ENCODE measurements around the gene DPY19L1. TPM values are rescaled to one million over a fixed set of nuclear protein-coding genes. Genes with fewer than 3 reads are reported as not detected.
A peak's percentile ranks its signal among the peaks of the same experiment; 100 is the strongest.
"Not testable (repeated sequence)": the region's sequence is repeated elsewhere in the genome, so short reads cannot be mapped to it uniquely, and the experiment has no call there.

DPY19L1 gene
- total and polyA plus RNA-seq, 3 donors from 2014 or later: 40.2 to 63.8 (median 53.4) TPM

GRCh38 chr7:34902182-34902581 is 135.1 kb downstream of the DPY19L1 start:
- H3K9me3 ChIP-seq: no peaks in the 10 kb centered on the region
- H3K27me3 ChIP-seq: no peaks in the 10 kb centered on the region
- 91 to 93% methylated on average over 6 of the region's 6 CpGs for WGBS, 2 donors
- no peaks in the 10 kb centered on the region for H3K4me1 ChIP-seq
- intact Hi-C loops (cut with DNase I; ENCODE audit: low total_unique reads): no loop called here
- H3K27ac ChIP-seq: no peak overlapping the region
- no peaks in the 10 kb centered on the region for H3K36me3 ChIP-seq (ENCODE audit: low read depth, missing control alignments)
- TF ChIP-seq CTCF (IDR thresholded peaks at IDR 0.05) (no peak), POLR2A (IDR thresholded peaks at IDR 0.05) (no peak)
- no peak overlapping the region for H3K4me3 ChIP-seq
- no peak for DNase-seq

GRCh38 chr7:34900891-34901513 is 136.3 kb downstream of the DPY19L1 start:
- H3K4me3 ChIP-seq: no peak overlapping the region
- no peak overlapping the region for H3K27ac ChIP-seq
- WGBS, 2 donors: 49 to 62% methylated on average over 4 of the region's 4 CpGs
- H3K27me3 ChIP-seq: no peaks in the 10 kb centered on the region
- H3K36me3 ChIP-seq (ENCODE audit: low read depth, missing control alignments): no peaks in the 10 kb centered on the region
- no peaks in the 10 kb centered on the region for H3K4me1 ChIP-seq
- intact Hi-C loops (cut with DNase I; ENCODE audit: low total_unique reads): no loop called here
- no peaks in the 10 kb centered on the region for H3K9me3 ChIP-seq
- no peak for DNase-seq
- TF ChIP-seq CTCF (IDR thresholded peaks at IDR 0.05): peak in 1 of 3 experiments; percentile 12
- TF ChIP-seq POLR2A (IDR thresholded peaks at IDR 0.05): no peak

GRCh38 chr7:34895202-34895601 is 142.1 kb downstream of the DPY19L1 start:
- no peaks in the 10 kb centered on the region for H3K4me1 ChIP-seq
- intact Hi-C loops (cut with DNase I; ENCODE audit: low total_unique reads): no loop called here
- no peaks in the 10 kb centered on the region for H3K27me3 ChIP-seq
- no peak overlapping the region for H3K4me3 ChIP-seq
- H3K9me3 ChIP-seq: no peaks in the 10 kb centered on the region
- TF ChIP-seq CTCF (IDR thresholded peaks at IDR 0.05) (no peak), POLR2A (IDR thresholded peaks at IDR 0.05) (no peak)
- H3K36me3 ChIP-seq (ENCODE audit: low read depth, missing control alignments): no peaks in the 10 kb centered on the region
- no peak for DNase-seq
- no peak overlapping the region for H3K27ac ChIP-seq

- 86 to 93% methylated on average over 1 of the region's 1 CpG for WGBS, 2 donors
- Histone ChIP-seq H3K9me3 (no peaks in the 10 kb centered on the region), H3K27me3 (no peaks in the 10 kb centered on the region), H3K27ac (no peak overlapping the region), H3K4me3 (no peak overlapping the region), H3K4me1 (no peaks in the 10 kb centered on the region), H3K36me3 (ENCODE audit: low read depth, missing control alignments) (no peaks in the 10 kb centered on the region)
- no peak for TF ChIP-seq POLR2A (IDR thresholded peaks at IDR 0.05)
- no peak for TF ChIP-seq CTCF (IDR thresholded peaks at IDR 0.05)
- intact Hi-C loops (cut with DNase I; ENCODE audit: low total_unique reads): no loop called here
- DNase-seq: no peak
Observed at GRCh38 chr7:34889951-34890350, 147.3 kb downstream of the DPY19L1 start.

GRCh38 chr7:34886856-34887255 is 150.4 kb downstream of the DPY19L1 start:
- no peak for DNase-seq
- Histone ChIP-seq H3K4me1 (no peaks in the 10 kb centered on the region), H3K9me3 (no peaks in the 10 kb centered on the region), H3K36me3 (ENCODE audit: low read depth, missing control alignments) (no peaks in the 10 kb centered on the region), H3K4me3 (no peak overlapping the region), H3K27ac (no peak overlapping the region), H3K27me3 (no peaks in the 10 kb centered on the region)
- no peak for TF ChIP-seq POLR2A (IDR thresholded peaks at IDR 0.05)
- TF ChIP-seq CTCF (IDR thresholded peaks at IDR 0.05): no peak
- intact Hi-C loops (cut with DNase I; ENCODE audit: low total_unique reads): no loop called here

GRCh38 chr7:34883855-34884254 is 153.4 kb downstream of the DPY19L1 start:
- H3K27me3 ChIP-seq; H3K4me3 ChIP-seq; DNase-seq; H3K36me3 ChIP-seq (ENCODE audit: low read depth, missing control alignments); H3K4me1 ChIP-seq; H3K27ac ChIP-seq; H3K9me3 ChIP-seq; intact Hi-C loops (cut with DNase I; ENCODE audit: low total_unique reads): not testable (repeated sequence)
- 90 to 97% methylated on average over 1 of the region's 1 CpG for WGBS, 2 donors
